A673 (cell line): Measurements from ENCODE around the gene NLGN1.

Experiments used
- CTCF ChIP-seq: fragments of 300-800, 200-600 bp; sonication (generic); conservative IDR thresholded peaks from 2 replicates; pipeline ENCODE4 v1.5.1; 2017; ENCODE audit warnings: low read depth, mild to moderate bottlenecking, antibody characterized with exemption, low read length, moderate library complexity, mixed read lengths
- EZH2 ChIP-seq: fragments of 200-600 bp; sonication (generic); IDR thresholded peaks from 2 replicates; pipeline ENCODE4 v1.6.1; 2017; ENCODE audit warnings: borderline replicate concordance, low read depth, mild to moderate bottlenecking, mixed read lengths, antibody characterized with exemption, low read length; ENCODE audit not compliant: poor library complexity, severe bottlenecking

- no peak for TF ChIP-seq EZH2
- TF ChIP-seq CTCF = no peak
These were observed 337.4 kb downstream of the NLGN1 start for GRCh38 chr3:173734895-173735294.
